OCI-LY1 (cell line): Measurements from ENCODE around the gene RPP25L.

Source experiments
- H2AFZ ChIP-seq: fragments of 200-600 bp; sonication (generic), shearing (Covaris generic); 2 replicates; pipeline ENCODE4 v1.6.0; 2014; ENCODE audit warnings: antibody characterized with exemption, mild to moderate bottlenecking, low read length
- H3F3A ChIP-seq: fragments of 200-600 bp; sonication (generic), shearing (Covaris generic); 2 replicates; pipeline ENCODE4 v1.6.0; 2014; ENCODE audit warnings: mild to moderate bottlenecking, antibody characterized with exemption, low read length, moderate library complexity; ENCODE audit not compliant: insufficient read depth
- H3K27ac ChIP-seq: fragments of 200-600 bp; sonication (generic); 2 replicates; pipeline ENCODE4 v1.5.1; 2014; ENCODE audit warnings: low read length, mixed run types, mild to moderate bottlenecking, low read depth; ENCODE audit not compliant: poor library complexity, severe bottlenecking
- H3K27me3 ChIP-seq: fragments of 200-600 bp; sonication (generic); 2 replicates; pipeline ENCODE4 v1.6.0; 2014; ENCODE audit warnings: antibody characterized with exemption, mild to moderate bottlenecking, low read length, moderate library complexity; ENCODE audit not compliant: insufficient read depth
- H3K36me3 ChIP-seq: fragments of 200-600 bp; sonication (generic); 2 replicates; pipeline ENCODE4 v1.6.1; 2014; ENCODE audit warnings: mild to moderate bottlenecking, antibody characterized with exemption, low read length, moderate library complexity, mixed read lengths; ENCODE audit not compliant: insufficient read depth
- H3K4me1 ChIP-seq: fragments of 200-600 bp; sonication (generic); 2 replicates; pipeline ENCODE4 v1.5.1; 2014; ENCODE audit warnings: mild to moderate bottlenecking, low read length, moderate library complexity; ENCODE audit not compliant: insufficient read depth, severe bottlenecking
- H3K4me2 ChIP-seq: fragments of 200-600 bp; sonication (generic), shearing (Covaris generic); 2 replicates; pipeline ENCODE4 v1.6.1; 2014; ENCODE audit warnings: low read length
- H3K4me3 ChIP-seq: fragments of 200-600 bp; sonication (generic); 2 replicates; pipeline ENCODE4 v1.5.1; 2014; ENCODE audit warnings: low read length, low read depth, mild to moderate bottlenecking, mixed read lengths; ENCODE audit not compliant: poor library complexity, severe bottlenecking
- H3K79me2 ChIP-seq: fragments of 200-600 bp; shearing (Covaris generic); 2 replicates; pipeline ENCODE4 v1.6.1; 2016; ENCODE audit warnings: mixed run types, low read length, mixed read lengths; ENCODE audit not compliant: insufficient read depth
- H3K9ac ChIP-seq: fragments of 200-600 bp; sonication (generic), shearing (Covaris generic); 2 replicates; pipeline ENCODE4 v1.6.1; 2014; ENCODE audit warnings: mild to moderate bottlenecking, low read length, mixed read lengths
- H3K9me2 ChIP-seq: fragments of 200-600 bp; sonication (generic), shearing (Covaris generic); 2 replicates; pipeline ENCODE4 v1.6.1; 2014; ENCODE audit warnings: low read depth, mild to moderate bottlenecking, low read length, mixed read lengths
- H3K9me3 ChIP-seq: fragments of 200-600 bp; shearing (Covaris generic); 2 replicates; pipeline ENCODE4 v1.6.1; 2014; ENCODE audit warnings: low read length, mixed read lengths
- H4K20me1 ChIP-seq: fragments of 200-600 bp; sonication (generic), shearing (Covaris generic); 2 replicates; pipeline ENCODE4 v1.6.0; 2016; ENCODE audit warnings: mild to moderate bottlenecking, low read length; ENCODE audit not compliant: insufficient read depth
- CTCF ChIP-seq: fragments of 200-600 bp; sonication (generic), shearing (Covaris generic); IDR thresholded peaks from 2 replicates; pipeline ENCODE4 v1.5.1; 2017; ENCODE audit warnings: mild to moderate bottlenecking, antibody characterized with exemption, low read length, moderate library complexity, mixed read lengths
- EZH2 ChIP-seq: fragments of 200-600 bp; sonication (generic), shearing (Covaris generic); IDR thresholded peaks from 2 replicates; pipeline ENCODE4 v1.8.0; 2017; ENCODE audit warnings: borderline replicate concordance, mixed run types, mild to moderate bottlenecking, antibody characterized with exemption, low read length, moderate library complexity, mixed read lengths

RPP25L gene

GRCh38 chr9:34656992-34657391, 45.1 kb upstream of the RPP25L start:
- Histone ChIP-seq H3K27me3 (no peaks in the 10 kb centered on the region; the same call in 1 of the 2 replicates), H3K79me2 (no peaks in the 10 kb centered on the region), H3K9ac (no peak overlapping the region), H3K4me2 (no peak overlapping the region), H3K9me2 (no peaks in the 10 kb centered on the region), H3F3A (no peaks in the 10 kb centered on the region), H3K4me1 (peaks cover 5% of the 10 kb centered on the region), H3K27ac (no peak overlapping the region), H2AFZ (no peak overlapping the region), H3K9me3 (no peaks in the 10 kb centered on the region), H4K20me1 (no peaks in the 10 kb centered on the region), H3K4me3 (no peak overlapping the region), H3K36me3 (no peaks in the 10 kb centered on the region)
- no peak for TF ChIP-seq CTCF
- no peak for TF ChIP-seq EZH2

- H3K9me2 ChIP-seq = no peaks in the 10 kb centered on the region
- H3K4me3 ChIP-seq = no peak overlapping the region
- no peaks in the 10 kb centered on the region for H3K79me2 ChIP-seq
- no peak overlapping the region for H2AFZ ChIP-seq
- H3K4me2 ChIP-seq = no peak overlapping the region
- no peak overlapping the region for H3K9ac ChIP-seq
- 0 out of 2 replicates have a peak, but pooled peaks cover 9% of the 10 kb centered on the region for H3K36me3 ChIP-seq
- no peaks in the 10 kb centered on the region for H4K20me1 ChIP-seq
- peaks cover 11% of the 10 kb centered on the region for H3K4me1 ChIP-seq
- no peaks in the 10 kb centered on the region for H3F3A ChIP-seq
- H3K9me3 ChIP-seq = no peaks in the 10 kb centered on the region
- H3K27me3 ChIP-seq = no peaks in the 10 kb centered on the region; the same call in 1 of the 2 replicates
- no peak for TF ChIP-seq CTCF
- no peak for TF ChIP-seq EZH2
- H3K27ac ChIP-seq = no peak overlapping the region
Observed at GRCh38 chr9:34655394-34655793, 43.5 kb upstream of the RPP25L start.

- TF ChIP-seq EZH2 (no peak), CTCF (no peak)
- Histone ChIP-seq H3K4me1 (peaks cover 11% of the 10 kb centered on the region), H3K9ac (no peak overlapping the region), H2AFZ (no peak overlapping the region), H3K9me3 (no peaks in the 10 kb centered on the region), H3K27ac (no peak overlapping the region), H3K4me2 (no peak overlapping the region), H3K36me3 (peaks cover 18% of the 10 kb centered on the region; the same call in 1 of the 2 replicates), H3K79me2 (no peaks in the 10 kb centered on the region), H3K27me3 (no peaks in the 10 kb centered on the region; the same call in 1 of the 2 replicates), H4K20me1 (no peaks in the 10 kb centered on the region), H3K9me2 (no peaks in the 10 kb centered on the region), H3F3A (no peaks in the 10 kb centered on the region), H3K4me3 (no peak overlapping the region)
Observed at GRCh38 chr9:34654323-34655051, 42.6 kb upstream of the RPP25L start.
